GM18517 (cell line): ENCODE measurements around the gene MAGI2.
"Not testable (repeated sequence)": the region's sequence is repeated elsewhere in the genome, so short reads cannot be mapped to it uniquely, and the experiment has no call there.

ENCODE experiments used
- ATAC-seq: cut with Tn5 transposase; IDR thresholded peaks from one replicate; pipeline ENCODE4 v1.9.1; 2021; ENCODE audit warnings: mild to moderate bottlenecking, moderate library complexity; ENCODE audit not compliant: unreplicated experiment

MAGI2 gene

DNA sequence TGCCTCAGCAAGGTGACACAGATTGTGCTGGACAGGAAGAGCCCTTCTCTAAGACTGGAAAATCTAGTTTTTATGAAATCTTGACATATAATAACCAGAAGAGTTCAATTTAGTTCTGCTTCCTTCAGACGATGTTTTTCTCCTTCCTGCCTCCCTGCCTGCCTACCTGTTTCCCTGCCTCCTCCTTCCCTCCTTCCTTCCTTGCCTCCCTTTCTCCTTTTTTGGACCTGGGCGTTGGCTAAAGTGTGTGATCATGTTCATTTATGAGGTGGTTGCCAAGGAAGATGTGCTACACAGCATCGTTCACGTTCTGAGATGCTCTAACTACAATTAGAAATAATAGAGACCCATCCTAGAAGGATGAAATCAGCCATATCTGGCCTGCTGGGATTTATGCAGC, 1430.3 kb downstream of the MAGI2 start:
- no peak for ATAC-seq

DNA sequence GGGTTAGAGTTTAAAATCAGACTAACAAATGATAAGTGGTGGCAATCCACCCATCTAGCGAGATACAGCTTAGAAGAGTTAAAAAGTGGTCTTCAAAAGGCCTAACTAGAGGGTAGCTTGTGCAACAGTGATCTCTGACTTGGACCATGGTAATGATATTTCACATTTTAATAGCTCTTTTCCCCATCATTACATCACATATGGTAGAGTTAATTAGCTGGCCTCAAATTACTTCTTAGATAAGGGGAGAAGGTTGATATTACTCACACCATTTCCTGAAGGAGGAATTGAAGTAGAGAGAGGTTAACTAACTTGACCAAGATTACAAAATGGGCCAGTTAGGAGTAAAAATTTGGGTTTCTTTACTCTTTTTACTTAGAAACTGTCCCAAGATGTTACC, 1431.3 kb downstream of the MAGI2 start:
- no peak for ATAC-seq

DNA sequence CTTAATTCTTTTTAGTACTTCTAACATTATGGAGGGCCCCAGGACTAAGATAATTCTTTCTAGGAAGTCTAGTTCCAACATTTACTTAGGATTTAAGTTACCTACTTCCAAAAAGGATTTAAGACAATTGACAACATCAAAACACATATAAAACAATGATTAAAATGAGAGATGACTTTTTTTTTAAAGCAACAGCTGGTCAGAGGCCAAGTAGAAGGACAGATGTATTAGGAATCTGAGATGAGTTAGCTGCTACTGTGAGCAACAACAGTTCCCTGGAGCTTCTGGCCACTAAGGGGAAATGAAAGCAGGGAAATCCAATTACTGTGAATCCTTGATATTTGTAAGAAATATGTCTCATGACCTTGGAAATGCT, 1432.6 kb downstream of the MAGI2 start:
- no peak for ATAC-seq

DNA sequence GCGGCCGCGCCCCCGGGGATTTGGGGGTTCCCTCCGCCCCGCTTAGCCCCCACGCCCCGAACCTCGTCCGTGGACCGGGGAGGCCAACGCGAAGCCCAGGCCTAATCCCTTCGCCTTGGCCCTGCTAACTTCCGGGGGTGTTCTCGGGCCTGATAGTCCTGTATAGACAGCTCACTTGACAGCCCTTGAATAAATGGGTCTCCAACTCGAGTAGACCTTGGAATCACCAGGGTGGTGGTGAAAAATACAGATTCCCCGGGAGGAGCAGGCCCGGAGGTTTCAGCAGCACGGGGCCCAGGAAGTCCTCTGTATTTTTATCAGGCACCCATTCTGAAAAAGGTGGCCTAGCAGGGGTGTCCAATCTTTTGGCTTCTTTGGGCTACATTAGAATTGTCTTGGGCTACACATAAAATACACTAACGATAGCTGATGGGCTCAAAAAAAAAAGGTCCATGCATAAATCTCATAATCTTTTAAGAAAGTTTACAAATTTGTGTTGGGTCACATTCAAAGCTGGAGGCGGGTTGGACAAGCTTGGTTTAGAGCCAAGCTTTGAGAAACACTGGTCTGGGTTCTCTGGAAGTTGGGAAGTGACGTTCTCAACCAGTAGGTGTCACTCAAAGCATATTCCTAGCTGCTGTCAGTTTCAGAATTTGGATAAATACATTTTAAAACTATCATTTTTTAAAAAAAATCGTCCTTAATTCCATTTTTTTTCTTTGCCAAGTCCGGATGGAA, 1433.2 kb downstream of the MAGI2 start:
- peak; percentile 61 for ATAC-seq

DNA sequence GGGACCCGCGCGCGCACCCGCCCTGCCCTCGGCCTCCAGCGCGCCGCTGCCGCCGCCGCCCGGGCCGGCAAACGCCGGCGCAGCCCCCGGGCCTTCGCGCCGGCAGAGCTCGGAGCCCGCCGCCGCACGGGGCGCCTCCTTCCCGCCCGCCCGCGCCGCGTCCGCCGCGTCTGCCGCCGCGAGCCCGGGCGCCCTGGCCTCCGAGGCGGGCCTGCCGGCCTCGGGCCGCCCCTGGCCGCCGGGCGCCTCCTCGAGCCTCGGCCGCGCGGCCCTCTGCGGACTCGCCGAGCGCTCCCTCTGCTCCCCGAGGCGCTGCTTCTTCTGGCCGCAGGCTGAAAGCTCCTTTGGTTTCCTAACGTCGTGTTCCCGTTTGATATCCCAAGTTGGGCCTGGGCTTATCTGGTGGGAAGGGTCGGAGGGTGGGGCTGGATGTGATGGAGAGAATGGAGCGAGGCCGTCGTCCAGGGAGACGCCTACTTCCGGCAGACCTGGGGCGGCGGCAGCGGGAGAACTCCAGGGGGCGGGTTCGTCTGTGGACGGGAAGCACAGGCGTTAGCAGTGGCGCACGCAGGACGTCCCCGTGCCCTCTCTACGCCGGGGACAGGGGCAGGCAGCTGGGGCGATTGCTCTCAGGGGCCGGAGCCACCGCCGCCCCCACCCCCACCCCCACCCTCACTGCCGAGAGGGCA, 1433.9 kb downstream of the MAGI2 start:
- peak; percentile 63 for ATAC-seq

DNA sequence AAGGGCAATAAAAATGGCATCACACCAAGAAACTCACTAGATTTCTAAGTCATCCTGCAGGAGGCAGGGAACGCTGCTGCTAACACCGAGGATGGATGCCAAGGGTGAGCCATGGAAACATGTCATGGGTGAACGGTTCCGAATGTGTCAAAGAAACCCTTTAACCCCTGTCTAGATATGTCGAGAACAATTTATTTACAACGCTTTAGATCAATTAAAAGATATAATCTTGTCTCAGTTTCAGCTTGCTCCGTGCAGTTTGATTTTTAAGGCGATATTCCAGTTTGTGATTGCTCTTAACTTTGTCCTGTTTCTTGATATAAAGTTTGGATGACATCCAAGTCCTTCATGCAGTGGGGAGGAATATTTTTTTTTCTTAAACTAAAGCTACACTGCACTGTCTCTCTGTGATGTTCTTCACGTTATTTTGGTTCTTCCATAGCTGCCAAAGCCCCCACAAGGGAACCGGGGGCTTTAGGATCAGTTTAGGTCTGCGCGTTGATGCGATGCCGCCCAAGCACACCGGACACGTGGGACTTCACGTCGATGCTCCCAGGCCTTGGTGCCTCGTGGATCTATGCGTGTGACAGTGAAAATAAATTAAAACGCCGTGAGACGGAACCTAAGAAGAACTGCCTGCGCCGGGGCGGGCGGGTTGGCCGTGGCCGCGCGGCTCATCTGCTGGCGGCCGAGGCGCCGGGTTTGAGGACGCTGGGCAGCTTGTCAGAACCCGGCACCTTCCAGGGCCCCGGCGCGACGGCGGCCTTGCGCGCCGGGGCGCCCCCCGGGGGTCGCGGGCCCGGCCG, 1434.6 kb downstream of the MAGI2 start:
- peak; percentile 6 for ATAC-seq

DNA sequence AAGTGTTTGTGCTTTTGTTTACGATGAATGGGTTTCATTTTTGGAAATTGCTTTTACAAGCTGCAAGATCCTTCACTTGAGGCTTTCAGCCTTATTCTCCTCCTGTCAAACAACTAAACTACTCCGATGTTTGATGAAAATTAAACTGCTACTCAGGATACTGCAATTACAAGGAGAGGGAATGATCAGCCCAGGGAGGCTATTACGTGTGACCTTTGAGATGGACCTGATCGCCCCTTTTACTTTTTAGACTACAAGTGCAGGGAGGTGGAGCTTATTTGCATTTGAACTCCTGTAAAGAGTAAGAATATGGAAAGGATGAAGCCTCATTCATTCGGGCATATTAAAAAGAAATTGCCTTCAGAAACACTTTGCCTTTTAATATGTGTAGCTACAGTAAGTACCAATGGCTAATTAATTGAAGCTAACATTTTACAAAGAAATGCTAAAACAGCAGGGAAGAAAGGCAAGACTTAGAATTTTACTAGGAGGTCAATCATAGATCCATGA, 1435.8 kb downstream of the MAGI2 start:
- ATAC-seq: no peak

DNA sequence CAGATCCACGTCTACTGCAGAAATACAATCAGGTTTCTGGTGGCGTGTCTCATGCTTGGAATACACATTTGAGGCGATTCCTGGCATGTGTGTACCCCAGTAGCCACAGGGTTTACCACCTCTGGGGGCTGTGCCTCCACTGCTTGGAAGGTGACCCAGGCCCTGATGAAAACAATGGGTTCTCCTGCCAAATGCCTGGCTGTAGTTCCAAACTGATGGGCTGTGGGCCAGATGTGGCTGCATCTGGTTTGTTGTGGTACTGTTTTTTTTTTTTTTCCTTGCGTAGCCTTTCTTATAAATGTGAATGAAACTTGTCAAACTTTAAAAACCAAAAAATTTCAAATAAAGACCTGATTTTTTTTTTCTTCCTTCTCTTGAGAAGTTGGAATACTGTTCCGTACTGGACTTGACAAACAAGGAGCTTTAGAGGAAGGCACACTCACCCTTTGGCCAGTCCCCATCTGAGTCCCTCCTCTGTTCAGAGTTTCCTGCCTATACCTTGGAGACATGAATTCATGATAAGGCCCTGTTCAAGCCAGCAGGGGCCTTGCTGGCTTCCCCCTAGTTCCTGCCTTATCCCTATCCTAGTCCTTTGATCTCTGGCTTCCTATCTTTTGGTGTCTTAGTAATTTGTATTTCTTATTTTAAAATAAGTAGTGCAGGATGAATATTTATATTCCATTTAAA, 1437.8 kb downstream of the MAGI2 start:
- no peak for ATAC-seq

DNA sequence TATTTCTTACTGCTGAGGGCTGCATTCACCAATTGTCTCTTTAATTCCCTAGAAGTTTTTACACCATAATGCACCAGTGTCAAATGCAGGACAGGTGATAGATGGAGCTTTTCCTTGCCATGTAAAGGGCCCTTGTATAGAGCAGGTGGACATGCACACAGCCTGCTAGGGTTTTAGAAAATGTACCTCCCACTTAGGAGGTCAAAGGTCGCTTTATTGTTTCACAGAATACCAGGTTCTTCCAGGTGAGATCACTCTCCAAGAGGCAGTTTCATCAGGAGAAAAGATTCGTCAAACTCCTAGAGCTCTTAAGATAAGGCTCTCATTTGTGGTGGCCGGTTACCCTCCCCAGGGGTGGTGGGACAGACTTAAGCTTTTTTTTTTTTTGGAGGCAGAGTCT, 1439.1 kb downstream of the MAGI2 start:
- no peak for ATAC-seq

DNA sequence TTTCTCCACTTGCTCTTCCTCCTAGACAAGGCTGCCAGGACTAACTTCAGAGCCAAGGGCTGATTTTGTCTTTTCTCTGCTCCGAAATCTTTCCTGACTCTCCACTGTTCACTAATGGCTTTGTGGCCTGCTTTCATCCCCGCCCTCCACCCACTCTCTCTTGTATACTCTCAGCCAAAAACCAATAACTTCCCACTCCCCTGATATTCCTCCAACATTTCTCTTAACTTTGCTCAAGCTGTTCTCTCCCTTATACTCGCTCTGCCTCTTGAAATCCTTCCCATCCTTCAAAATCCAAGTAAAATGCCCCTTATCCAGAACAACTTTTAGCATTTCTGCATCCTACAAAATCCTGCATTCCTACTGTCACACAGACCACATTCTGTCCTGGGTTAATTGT, 1440.1 kb downstream of the MAGI2 start:
- ATAC-seq: no peak

DNA sequence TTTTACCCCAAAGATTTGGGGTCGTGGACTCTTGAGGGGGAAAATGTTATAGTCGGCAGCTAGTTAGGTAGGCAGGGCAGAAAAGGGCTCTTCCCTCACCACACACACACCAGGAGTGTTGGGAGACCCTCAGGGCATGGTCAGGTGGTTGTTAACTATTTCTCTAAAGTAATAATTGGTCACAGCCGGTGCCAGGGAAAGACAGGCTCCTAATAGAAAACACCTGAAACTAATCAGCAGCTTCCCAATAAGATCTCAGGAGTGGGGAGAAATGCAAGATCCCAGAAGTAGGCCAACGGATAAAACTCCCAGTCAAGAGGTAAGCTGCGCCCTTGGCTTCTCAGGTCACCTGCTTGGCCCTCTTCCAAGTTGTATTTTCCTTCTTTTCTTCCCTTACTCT, 1441.8 kb downstream of the MAGI2 start:
- no peak for ATAC-seq

DNA sequence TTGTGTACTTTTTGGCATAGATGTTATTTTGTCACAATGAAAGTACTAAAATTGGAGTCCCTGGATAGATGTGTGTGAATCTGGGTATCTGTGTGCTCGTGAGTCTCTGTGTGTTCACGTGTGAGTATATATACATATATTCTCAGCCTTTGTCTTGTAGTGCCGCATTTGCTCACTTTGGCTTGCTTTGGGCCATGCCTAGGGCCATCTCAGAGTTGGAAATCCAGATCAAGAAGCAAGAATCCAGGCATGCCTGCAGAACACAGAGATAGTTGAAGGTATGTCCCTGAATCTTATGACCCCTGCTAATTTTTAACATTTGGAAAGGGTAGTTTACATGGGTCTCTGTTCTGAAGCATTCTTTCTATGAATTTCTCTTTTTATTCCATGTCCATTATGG, 1446.2 kb downstream of the MAGI2 start:
- ATAC-seq: no peak

DNA sequence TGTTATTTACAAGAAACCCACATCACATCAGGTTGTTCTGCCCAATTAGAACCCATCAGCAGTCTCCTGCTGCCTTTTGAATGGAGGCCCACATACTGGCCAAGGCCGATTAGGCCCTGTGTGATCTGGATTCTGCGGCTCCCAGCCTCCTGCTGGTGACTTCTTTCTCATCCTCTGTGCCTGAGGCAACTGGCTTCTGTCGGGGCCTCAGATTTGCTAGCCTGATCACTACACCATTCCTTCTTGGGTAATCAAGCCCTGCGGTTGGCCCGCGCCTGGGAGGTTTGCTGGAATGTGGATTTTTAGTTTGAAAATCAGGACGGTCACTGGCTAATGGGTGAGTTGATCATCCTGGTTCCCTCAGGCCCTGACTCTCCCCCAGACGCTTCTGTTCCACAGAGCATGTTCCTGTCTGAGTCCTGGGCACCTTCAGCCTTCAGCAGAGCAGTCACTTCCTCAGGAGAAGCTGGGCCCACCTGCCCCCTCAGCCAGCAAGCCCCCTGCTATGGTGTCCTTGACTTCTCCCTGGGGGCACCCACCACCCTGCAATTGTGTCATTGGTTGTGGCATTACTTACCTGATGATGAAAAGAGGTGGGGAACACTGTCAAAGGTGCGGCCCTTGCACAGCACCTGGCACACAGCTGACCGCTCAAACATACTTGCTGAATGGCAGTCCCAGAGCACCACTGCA, 1447.3 kb downstream of the MAGI2 start:
- ATAC-seq: no peak

DNA sequence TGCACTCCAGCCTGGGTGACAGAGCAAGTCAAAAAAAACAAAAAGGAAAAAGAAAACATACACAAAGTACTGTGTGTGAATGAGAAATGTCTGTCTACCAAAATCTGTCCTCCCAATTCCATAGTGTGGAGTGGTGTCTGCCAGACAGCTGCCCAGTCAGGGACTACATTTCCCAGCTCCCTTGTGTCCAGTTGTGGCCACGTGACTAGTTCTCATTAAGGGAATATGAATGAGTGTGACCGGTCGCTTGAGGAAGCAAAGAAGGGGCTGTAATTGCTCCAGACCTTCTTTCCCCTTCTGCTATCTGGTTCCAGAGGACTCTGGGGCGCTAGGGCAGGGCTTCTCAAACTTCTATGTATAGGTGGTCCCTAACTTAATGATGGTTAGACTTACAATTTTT, 1450.8 kb downstream of the MAGI2 start:
- ATAC-seq: no peak

DNA sequence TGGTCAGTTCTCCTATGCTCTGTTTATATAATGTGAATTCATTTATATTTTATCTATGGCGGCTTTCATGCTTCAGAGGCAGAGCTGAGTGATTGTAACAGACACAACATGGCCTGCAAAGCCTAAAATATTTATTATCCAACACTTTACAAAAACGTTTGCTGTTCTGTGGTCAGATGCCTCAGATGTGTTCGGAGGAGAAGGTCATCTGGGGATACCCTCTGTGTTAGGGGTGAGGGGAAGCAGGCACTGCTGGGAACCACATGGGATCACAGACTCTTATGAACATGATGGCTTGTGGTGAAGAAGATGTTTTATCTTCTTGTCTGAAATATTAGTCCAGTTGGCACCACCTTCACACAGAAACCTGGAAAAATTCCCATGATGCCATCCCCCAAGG, 1451.4 kb downstream of the MAGI2 start:
- ATAC-seq: no peak

DNA sequence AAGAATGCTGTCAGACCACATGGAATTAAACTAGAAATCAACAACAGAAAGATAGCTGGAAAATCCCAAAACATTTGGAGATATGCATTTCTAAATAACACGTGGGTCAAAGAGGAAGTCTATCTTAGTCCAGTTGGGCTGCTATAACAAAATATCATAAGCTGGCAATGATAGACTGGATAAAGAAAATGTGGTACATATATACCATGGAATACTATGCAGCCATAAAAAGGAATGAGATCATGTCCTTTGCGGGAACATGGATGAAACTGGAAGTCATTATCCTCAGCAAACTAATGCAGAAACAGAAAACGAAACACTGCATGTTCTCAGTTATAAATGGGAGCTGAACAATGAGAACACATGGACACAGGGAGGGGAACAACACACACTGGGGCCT, 1454.3 kb downstream of the MAGI2 start:
- not testable (repeated sequence) for ATAC-seq

DNA sequence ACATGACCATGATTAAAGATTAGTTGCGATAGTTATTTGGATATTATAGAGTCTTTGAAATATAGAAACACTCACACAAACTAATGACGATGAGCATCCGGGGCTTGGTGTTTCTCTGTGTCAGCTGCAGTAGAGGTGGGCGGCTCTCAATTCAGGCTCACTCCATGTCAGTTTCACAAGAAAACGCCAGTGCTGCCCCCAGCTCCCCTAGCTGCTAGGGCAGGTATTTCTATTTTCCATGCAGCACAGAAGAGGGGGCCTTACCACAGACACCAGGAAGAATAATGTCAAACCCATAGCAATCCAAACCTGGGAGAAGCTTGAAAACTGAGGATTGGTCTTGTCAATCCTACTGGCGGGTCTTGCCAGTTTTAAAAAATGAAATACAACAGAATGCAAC, 1457.8 kb downstream of the MAGI2 start:
- ATAC-seq: no peak

DNA sequence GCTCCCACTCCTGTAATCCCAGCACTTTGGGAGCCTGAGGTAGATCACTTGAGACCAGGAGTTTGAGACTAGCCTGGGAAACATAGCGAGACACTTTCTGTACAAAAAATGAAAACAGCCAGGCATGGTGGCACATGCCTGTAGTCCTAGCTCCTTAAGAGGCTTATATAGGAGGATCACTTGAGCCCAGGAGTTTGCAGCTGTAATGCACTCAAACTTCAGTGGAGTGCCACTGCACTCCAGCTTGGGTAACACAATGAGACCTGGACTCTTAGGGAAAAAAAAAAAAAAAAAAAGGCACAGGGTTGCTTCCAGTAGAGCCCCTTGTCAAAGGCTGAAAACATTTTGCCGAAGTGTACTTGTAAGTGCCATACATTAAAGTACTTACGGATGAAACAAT, 1459.6 kb downstream of the MAGI2 start:
- no peak for ATAC-seq

DNA sequence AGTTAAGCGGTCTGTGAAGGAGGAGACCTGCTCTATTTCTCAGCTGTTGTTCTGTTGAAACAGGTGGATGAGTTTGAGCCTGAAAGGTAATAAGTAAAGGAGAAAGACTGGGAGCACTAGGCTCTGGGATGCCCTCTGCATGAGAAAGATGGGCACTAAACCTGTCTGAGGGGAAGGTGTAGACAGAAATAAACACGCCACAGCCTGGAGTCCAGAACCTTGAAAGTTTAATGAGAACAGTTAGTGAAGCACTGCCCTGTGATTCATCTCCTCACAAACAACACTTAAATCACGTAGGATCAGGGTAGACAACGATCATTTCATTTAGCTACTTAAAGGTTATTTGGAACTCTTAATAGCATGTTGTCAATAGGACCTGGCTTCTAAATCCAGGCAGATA, 1461.8 kb downstream of the MAGI2 start:
- ATAC-seq: no peak

DNA sequence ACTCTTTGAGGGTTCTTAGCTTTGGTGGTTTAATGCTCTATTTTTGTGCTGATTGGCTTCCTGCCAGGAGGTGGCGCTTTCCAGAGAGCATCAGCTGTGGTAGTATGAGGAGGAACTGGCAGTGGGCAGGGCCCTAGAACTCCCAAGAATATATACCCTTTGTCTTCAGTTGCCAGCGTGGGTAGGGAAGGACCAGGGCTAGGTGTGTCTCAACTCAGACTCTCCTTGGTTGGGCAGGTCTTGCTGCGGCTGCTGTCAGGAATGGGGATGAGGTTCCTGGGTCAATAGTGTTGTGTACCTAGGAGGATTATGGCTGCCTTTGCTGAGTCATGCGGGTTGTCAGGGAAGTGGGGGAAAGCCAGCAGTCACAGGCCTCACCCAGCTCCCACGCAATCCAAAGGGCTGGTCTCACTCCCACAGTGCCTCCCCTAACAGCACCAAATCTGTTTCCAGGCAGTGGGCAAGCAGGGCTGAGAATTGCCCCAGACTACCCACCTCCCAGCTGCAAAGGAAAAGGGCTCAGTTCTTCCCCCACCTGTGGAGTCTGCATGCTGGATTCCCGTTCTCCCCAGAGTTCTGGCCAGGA, 1463.4 kb downstream of the MAGI2 start:
- ATAC-seq: no peak
